Measurements from ENCODE around the gene CDK3. TPM values are rescaled to one million over a fixed set of nuclear protein-coding genes. Genes with fewer than 3 reads are reported as not detected.

The CDK3 gene
- total and polyA plus RNA-seq, 9 of the 15 experiments (the other 6 are each of a cell fraction or from before 2014, with no cell fraction given), result 0.55 to 8.2 (median 4.7) TPM

- TF ChIP-seq HDAC6 (IDR thresholded peaks at IDR 0.05; ENCODE audit: low read depth, low read length) (no peak), PHB2 (IDR thresholded peaks at IDR 0.05; ENCODE audit: low read depth) (no peak), SUPT5H (IDR thresholded peaks at IDR 0.05) (no peak), XRCC3 (IDR thresholded peaks at IDR 0.05) (no peak), ZKSCAN8 (CRISPR knock-in tag; IDR thresholded peaks at IDR 0.05) (no peak), CEBPG (CRISPR knock-in tag; IDR thresholded peaks at IDR 0.05) (no peak), CEBPG (tag; conservative IDR thresholded peaks at IDR 0.05 in 1 of 2, IDR thresholded peaks at IDR 0.05 in 1 of 2) (no peak), ZNF24 (IDR thresholded peaks at IDR 0.05) (no peak), SMARCA4 (IDR thresholded peaks at IDR 0.05) (peak; percentile 30; the same call in 1 of the 2 replicates), ZNF140 (CRISPR knock-in tag; IDR thresholded peaks at IDR 0.05) (0 out of 2 replicates have a peak, but pooled peaks have one; percentile 30), NONO (IDR thresholded peaks at IDR 0.05; ENCODE audit: low read depth in 2 of 2, low read length in 1 of 2) (no peak; a peak in 1 of 4 replicates), ZNF766 (CRISPR knock-in tag; conservative IDR thresholded peaks at IDR 0.05) (peak; percentile 65; the same call in 1 of the 2 replicates), TOE1 (IDR thresholded peaks at IDR 0.05; ENCODE audit: borderline replicate concordance) (no peak), TOE1 (CRISPR knock-in tag; IDR thresholded peaks at IDR 0.05; ENCODE audit: borderline replicate concordance, low read depth) (0 out of 2 replicates have a peak, but pooled peaks have one; percentile 11), SNIP1 (IDR thresholded peaks at IDR 0.05; ENCODE audit: low read depth) (no peak), ATF1 (CRISPR knock-in tag; IDR thresholded peaks at IDR 0.05) (no peak), ATF1 (tag; IDR thresholded peaks at IDR 0.05) (peak; percentile 60), DEAF1 (CRISPR knock-in tag; IDR thresholded peaks at IDR 0.05) (no peak), ETV1 (tag; conservative IDR thresholded peaks at IDR 0.05; ENCODE audit: low read depth) (0 out of 2 replicates have a peak, but pooled peaks have one; percentile 40), CBX3 (IDR thresholded peaks at IDR 0.05; ENCODE audit: borderline replicate concordance in 1 of 2, low read length in 2 of 2) (no peak), NR2C2 (CRISPR knock-in tag; IDR thresholded peaks at IDR 0.05) (0 out of 2 replicates have a peak, but pooled peaks have one; percentile 9), NR2C2 (tag; IDR thresholded peaks at IDR 0.05) (no peak; the same call in 1 of the 2 replicates), ZSCAN32 (CRISPR knock-in tag; IDR thresholded peaks at IDR 0.05) (peak; percentile 50; the same call in 1 of the 2 replicates), NCOR1 (IDR thresholded peaks at IDR 0.05) (no peak), THAP12 (CRISPR knock-in tag; IDR thresholded peaks at IDR 0.05) (peak; percentile 33; the same call in 1 of the 2 replicates)
These were observed 20.9 kb upstream of the CDK3 start (continued) for GRCh38 chr17:75979705-75980187.

Measured in K562 (cell line).